Mesenchymal stem cell (in vitro differentiated cells and primary cell): Measurements from ENCODE around the gene ZKSCAN1.
A peak's percentile ranks its signal among the peaks of the same experiment; 100 is the strongest.

ENCODE experiments used
- DNase-seq: peaks from one replicate; pipeline ENCODE4 v3.0.0-alpha.2; 2013
- H2AFZ ChIP-seq: one replicate; pipeline ENCODE4 v1.6.1; 2013; ENCODE audit warnings: low read depth, mild to moderate bottlenecking, control low read depth, inconsistent platforms, low read length, moderate library complexity
- H2AK5ac ChIP-seq: 2 replicates; pipeline ENCODE4 v1.6.1; 2013; ENCODE audit warnings: low read length, moderate library complexity, mild to moderate bottlenecking, inconsistent platforms; ENCODE audit not compliant: severe bottlenecking
- H2BK120ac ChIP-seq: one replicate; pipeline ENCODE4 v1.6.1; 2013; ENCODE audit warnings: low read depth, mild to moderate bottlenecking, inconsistent platforms, low read length, moderate library complexity
- H2BK12ac ChIP-seq, 2 experiments: one replicate each; pipeline ENCODE4 v1.6.1; 2013; ENCODE audit warnings: inconsistent platforms in 2 of 2, low read length in 2 of 2, mild to moderate bottlenecking in 2 of 2, moderate library complexity in 2 of 2, control low read depth in 1 of 2
- H2BK15ac ChIP-seq: one replicate; pipeline ENCODE4 v1.6.1; 2013; ENCODE audit warnings: mild to moderate bottlenecking, low read depth, inconsistent platforms; ENCODE audit not compliant: poor library complexity, severe bottlenecking
- H2BK5ac ChIP-seq: 2 replicates; pipeline ENCODE4 v1.6.1; 2013; ENCODE audit warnings: low read depth, mild to moderate bottlenecking, low read length, control low read depth, inconsistent platforms; ENCODE audit not compliant: poor library complexity, severe bottlenecking
- H3K14ac ChIP-seq, 2 experiments: one replicate each; pipeline ENCODE4 v1.6.1; 2013; ENCODE audit warnings: inconsistent platforms in 2 of 2, low read length in 2 of 2, control low read depth in 1 of 2, mild to moderate bottlenecking in 1 of 2, moderate library complexity in 1 of 2
- H3K18ac ChIP-seq, 2 experiments: one replicate each; pipeline ENCODE4 v1.6.1; 2013; ENCODE audit warnings: inconsistent platforms in 2 of 2, low read length in 2 of 2, control low read depth in 1 of 2, low read depth in 1 of 2, mild to moderate bottlenecking in 1 of 2
- H3K23ac ChIP-seq, 2 experiments: one replicate each; pipeline ENCODE4 v1.6.1; 2013; ENCODE audit warnings: inconsistent platforms in 2 of 2, low read length in 2 of 2, mild to moderate bottlenecking in 2 of 2, moderate library complexity in 2 of 2, control low read depth in 1 of 2
- H3K27ac ChIP-seq: 2 replicates; pipeline ENCODE4 v1.5.1; 2013; ENCODE audit warnings: mild to moderate bottlenecking, moderate library complexity, low read length, control low read depth, inconsistent platforms; ENCODE audit not compliant: poor library complexity, severe bottlenecking
- H3K27me3 ChIP-seq, 2 experiments: 2 replicates each; pipeline versions ENCODE4 v1.6.1 to v1.7.0; 2013; ENCODE audit warnings: low read length in 2 of 2, mild to moderate bottlenecking in 2 of 2, moderate library complexity in 2 of 2, control low read depth in 1 of 2, inconsistent platforms in 1 of 2; ENCODE audit not compliant: control insufficient read depth in 1 of 2, insufficient read depth in 1 of 2
- H3K36me3 ChIP-seq, 2 experiments: 2 replicates each; pipeline versions ENCODE4 v1.6.1 to v1.7.0; 2013; ENCODE audit warnings: low read length in 2 of 2, control low read depth in 1 of 2, inconsistent platforms in 1 of 2, low read depth in 1 of 2, mild to moderate bottlenecking in 1 of 2; ENCODE audit not compliant: insufficient read depth in 2 of 2, control insufficient read depth in 1 of 2
- H3K4ac ChIP-seq, 2 experiments: one replicate each; pipeline ENCODE4 v1.6.1; 2013; ENCODE audit warnings: inconsistent platforms in 2 of 2, low read length in 2 of 2, mild to moderate bottlenecking in 2 of 2, moderate library complexity in 2 of 2, control low read depth in 1 of 2, low read depth in 1 of 2
- H3K4me1 ChIP-seq: 2 replicates; pipeline ENCODE4 v1.6.1; 2013; ENCODE audit warnings: low read depth, low read length, control low read depth; ENCODE audit not compliant: control insufficient read depth, insufficient read depth
- H3K4me2 ChIP-seq: 2 replicates; pipeline ENCODE4 v1.6.1; 2013; ENCODE audit warnings: low read length, mild to moderate bottlenecking, inconsistent platforms; ENCODE audit not compliant: poor library complexity, severe bottlenecking
- H3K4me3 ChIP-seq, 2 experiments: 2 replicates each; pipeline versions ENCODE4 v1.5.1 to v1.7.0; 2013; ENCODE audit warnings: low read length in 2 of 2, mild to moderate bottlenecking in 2 of 2, control low read depth in 1 of 2, low read depth in 1 of 2; ENCODE audit not compliant: insufficient read depth in 1 of 2
- H3K79me1 ChIP-seq: replicated peaks from 2 replicates; pipeline ENCODE4 v1.6.1; 2013; ENCODE audit warnings: mild to moderate bottlenecking, control low read depth, low read length, inconsistent platforms; ENCODE audit not compliant: poor library complexity, severe bottlenecking
- H3K9ac ChIP-seq: 2 replicates; pipeline ENCODE4 v1.7.0; 2013; ENCODE audit warnings: mild to moderate bottlenecking, low read length, moderate library complexity
- H3K9me3 ChIP-seq: 2 replicates; pipeline ENCODE4 v1.7.0; 2013; ENCODE audit warnings: mild to moderate bottlenecking, low read length; ENCODE audit not compliant: control insufficient read depth
- H4K8ac ChIP-seq: one replicate; pipeline ENCODE4 v1.6.1; 2013; ENCODE audit warnings: inconsistent platforms, mild to moderate bottlenecking, low read length, moderate library complexity
- H4K91ac ChIP-seq: one replicate; pipeline ENCODE4 v1.6.1; 2013; ENCODE audit warnings: mild to moderate bottlenecking, low read length, inconsistent platforms
- WGBS: methylation state at CpG from one replicate; pipeline ENCODE4 v1.1.7; 2013; ENCODE audit warnings: mixed read lengths; 5-methylcytosine and 5-hydroxymethylcytosine counted together

Gene ZKSCAN1

GRCh38 chr7:100081535-100082102 is 66.2 kb downstream of the ZKSCAN1 start, which contains the start of gene ZNF3:
TSS of gene ZNF3 (minus strand) at chr7:100081723. CDS start at chr7:100077357, 4,366 bp downstream.
- Histone ChIP-seq H3K27ac (peak within 1 kb of the TSS; percentile 64), H3K9me3 (no peaks in the 10 kb centered on the region), H3K27me3 (no peaks in the 10 kb centered on the region), H4K91ac (peak within 1 kb of the TSS; percentile 91), H3K36me3 (peaks cover 21% of the 10 kb centered on the region in 2 experiments), H4K8ac (peak within 1 kb of the TSS; percentile 98), H2BK15ac (peak within 1 kb of the TSS; percentile 68), H3K18ac (peak within 1 kb of the TSS; percentile 96), H3K14ac (peak within 1 kb of the TSS in 1 of 2 experiments; percentile 63), H3K4ac (peak within 1 kb of the TSS; percentile 97 to 99), H2AFZ (no peak within 1 kb of the TSS), H2BK120ac (peak within 1 kb of the TSS; percentile 91), H3K4me2 (peak within 1 kb of the TSS; percentile 81), H3K4me3 (peak within 1 kb of the TSS; percentile 84 to 87), H3K79me1 (peaks cover 1% of the 10 kb centered on the region), H3K23ac (peak within 1 kb of the TSS in 1 of 2 experiments; percentile 83), H3K9ac (peak within 1 kb of the TSS; percentile 97), H2BK5ac (peak within 1 kb of the TSS; percentile 73), H2BK12ac (peak within 1 kb of the TSS; percentile 40 to 87), H3K4me1 (peaks cover 14% of the 10 kb centered on the region), H2AK5ac (peak within 1 kb of the TSS; percentile 92)
- DNase-seq, result peak; percentile 99
- WGBS, result under 1% methylated on average over 55 of the region's 55 CpGs

GRCh38 chr7:100082978-100083377 is 67.6 kb downstream of the ZKSCAN1 start:
- DNase-seq, result no peak
- H3K27me3 ChIP-seq, result no peaks in the 10 kb centered on the region
- H3K4me1 ChIP-seq, result peaks cover 14% of the 10 kb centered on the region
- no peak overlapping the region for H2BK5ac ChIP-seq
- H3K36me3 ChIP-seq, result peaks cover 13 to 14% of the 10 kb centered on the region in 2 experiments
- H3K4ac ChIP-seq, result peak overlapping the region in 1 of 2 experiments; percentile 86
- no peak overlapping the region for H4K8ac ChIP-seq
- H3K18ac ChIP-seq, result no peak overlapping the region
- H3K23ac ChIP-seq, result no peak overlapping the region
- H4K91ac ChIP-seq, result no peak overlapping the region
- H3K27ac ChIP-seq, result no peak overlapping the region
- H3K14ac ChIP-seq, result no peak overlapping the region
- 91% methylated on average over 4 of the region's 4 CpGs for WGBS
- H3K9me3 ChIP-seq, result no peaks in the 10 kb centered on the region
- H2AFZ ChIP-seq, result no peak overlapping the region
- H3K9ac ChIP-seq, result peak overlapping the region; percentile 97
- no peak overlapping the region for H2BK12ac ChIP-seq
- no peak overlapping the region for H2AK5ac ChIP-seq
- no peak overlapping the region for H3K4me2 ChIP-seq
- H3K79me1 ChIP-seq, result peaks cover 1% of the 10 kb centered on the region
- H2BK120ac ChIP-seq, result peak overlapping the region; percentile 42
- H2BK15ac ChIP-seq, result no peak overlapping the region
- H3K4me3 ChIP-seq, result peak overlapping the region in 1 of 2 experiments; percentile 18

GRCh38 chr7:100085515-100085914 is 70.1 kb downstream of the ZKSCAN1 start:
- peak overlapping the region; percentile 82 to 85 for H3K4ac ChIP-seq
- WGBS, result 43% methylated on average over 3 of the region's 3 CpGs
- H3K14ac ChIP-seq, result no peak overlapping the region
- H3K4me3 ChIP-seq, result no peak overlapping the region
- no peak overlapping the region for H3K4me2 ChIP-seq
- no peak overlapping the region for H3K23ac ChIP-seq
- H3K9ac ChIP-seq, result no peak overlapping the region
- H2BK120ac ChIP-seq, result peak overlapping the region; percentile 80
- H3K79me1 ChIP-seq, result peaks cover 5% of the 10 kb centered on the region
- peaks cover 3 to 4% of the 10 kb centered on the region in 2 experiments for H3K36me3 ChIP-seq
- H3K27me3 ChIP-seq, result no peaks in the 10 kb centered on the region
- H3K9me3 ChIP-seq, result no peaks in the 10 kb centered on the region
- no peak overlapping the region for H2BK15ac ChIP-seq
- H2BK12ac ChIP-seq, result peak overlapping the region; percentile 98 to 99
- peak overlapping the region; percentile 83 for H4K8ac ChIP-seq
- H2AFZ ChIP-seq, result no peak overlapping the region
- no peak overlapping the region for H2BK5ac ChIP-seq
- no peak overlapping the region for H2AK5ac ChIP-seq
- no peak for DNase-seq
- H3K27ac ChIP-seq, result no peak overlapping the region
- peak overlapping the region; percentile 92 to 95 for H3K18ac ChIP-seq
- H4K91ac ChIP-seq, result peak overlapping the region; percentile 76
- H3K4me1 ChIP-seq, result peaks cover 9% of the 10 kb centered on the region

- Histone ChIP-seq H3K4ac (peak overlapping the region; percentile 27 to 85), H3K36me3 (peaks cover 18 to 20% of the 10 kb centered on the region in 2 experiments), H3K79me1 (peaks cover 11% of the 10 kb centered on the region), H3K4me1 (peaks cover 11% of the 10 kb centered on the region), H3K9ac (peak overlapping the region; percentile 96), H3K14ac (no peak overlapping the region), H3K9me3 (no peaks in the 10 kb centered on the region), H3K4me2 (no peak overlapping the region), H4K8ac (peak overlapping the region; percentile 48), H2BK15ac (no peak overlapping the region), H4K91ac (peak overlapping the region; percentile 81), H3K27me3 (no peaks in the 10 kb centered on the region), H3K18ac (peak overlapping the region in 1 of 2 experiments; percentile 71), H2AK5ac (no peak overlapping the region), H2BK12ac (no peak overlapping the region), H3K4me3 (no peak overlapping the region), H3K23ac (no peak overlapping the region), H3K27ac (peak overlapping the region; percentile 77), H2AFZ (no peak overlapping the region), H2BK5ac (no peak overlapping the region), H2BK120ac (peak overlapping the region; percentile 75)
- WGBS, result 19% methylated on average over 9 of the region's 10 CpGs
- peak; percentile 100 for DNase-seq
These were observed 71.8 kb downstream of the ZKSCAN1 start for GRCh38 chr7:100087055-100087750.
